ENCODE measurements around the gene PCA3. TPM values are rescaled to one million over a fixed set of nuclear protein-coding genes. Genes with fewer than 3 reads are reported as not detected.

The PCA3 gene
- total and polyA plus RNA-seq, 2 of the 8 experiments (the other 6 are each of a cell fraction or from before 2014, with no cell fraction given), result not detected

- no peaks in the 10 kb centered on the region for H3K27me3 ChIP-seq (replicated peaks in 1 of 4; ENCODE audit: control insufficient read depth in 3 of 4, extremely low read depth in 1 of 4, insufficient read depth in 3 of 4, low read length in 3 of 4)
- no peaks in the 10 kb centered on the region for H3K79me1 ChIP-seq (ENCODE audit: low read depth, low read length)
- H2BK120ac ChIP-seq (replicated peaks; ENCODE audit: low read depth, low read length), result no peak overlapping the region
- no peak overlapping the region for H2BK20ac ChIP-seq (ENCODE audit: low read length)
- H3K23ac ChIP-seq (ENCODE audit: insufficient read length), result no peak overlapping the region
- no peak overlapping the region for H2AK5ac ChIP-seq (ENCODE audit: low read depth, low read length)
- no peak overlapping the region for H2BK5ac ChIP-seq (ENCODE audit: low read depth, low read length)
- no peak overlapping the region for H3K4me3 ChIP-seq (ENCODE audit: extremely low read depth in 1 of 4, insufficient read depth in 2 of 4, low read depth in 3 of 4, low read length in 4 of 4)
- no peak overlapping the region for H4K8ac ChIP-seq (ENCODE audit: extremely low read depth, insufficient read depth, low read length)
- no peak overlapping the region for H3K4ac ChIP-seq (replicated peaks; ENCODE audit: insufficient read length, low read depth, low read length)
- H3K18ac ChIP-seq (ENCODE audit: extremely low read depth, low read length), result no peak overlapping the region
- no peak overlapping the region for H3K14ac ChIP-seq (ENCODE audit: insufficient read length)
- TF ChIP-seq USF2 (IDR thresholded peaks at IDR 0.05; ENCODE audit: low read length) (no peak), MAFK (IDR thresholded peaks at IDR 0.05; ENCODE audit: low read depth, low read length) (no peak), RXRA (IDR thresholded peaks at IDR 0.05; ENCODE audit: insufficient read depth, low read depth, low read length) (no peak)
- DNase-seq (ENCODE audit: low read depth in 1 of 2, low spot score in 2 of 2) (no peak), FAIRE-seq (no peak)
- H3K4me1 ChIP-seq (replicated peaks in 1 of 4; ENCODE audit: control insufficient read depth in 3 of 4, insufficient read depth in 4 of 4, low read length in 3 of 4), result peaks cover 0 to 5% (median 2%) of the 10 kb centered on the region in 4 experiments; a peak in 4 of 7 replicates
- H2AFZ ChIP-seq (ENCODE audit: low read length), result no peak overlapping the region
- no peaks in the 10 kb centered on the region for H4K20me1 ChIP-seq (replicated peaks in 1 of 2; ENCODE audit: control insufficient read depth in 1 of 2, insufficient read depth in 2 of 2, low read length in 2 of 2)
- H3K79me2 ChIP-seq (ENCODE audit: control insufficient read depth in 1 of 2, insufficient read depth in 2 of 2, low read length in 2 of 2), result no peaks in the 10 kb centered on the region
- no peaks in the 10 kb centered on the region for H3K36me3 ChIP-seq (ENCODE audit: control insufficient read depth in 2 of 4, insufficient read depth in 4 of 4, low read length in 3 of 4)
- no peaks in the 10 kb centered on the region for H3K9me3 ChIP-seq (ENCODE audit: insufficient read depth in 2 of 2, low read depth in 1 of 2, low read length in 1 of 2)
- H4K91ac ChIP-seq (replicated peaks; ENCODE audit: insufficient read length, low read length), result no peak overlapping the region
- no peak overlapping the region for H2BK12ac ChIP-seq (ENCODE audit: low read depth, low read length)
- no peaks in the 10 kb centered on the region for H3K23me2 ChIP-seq (ENCODE audit: low read depth, low read length)
- no peak overlapping the region for H3K56ac ChIP-seq (replicated peaks; ENCODE audit: insufficient read length, low read depth, low read length)
- H4K5ac ChIP-seq (ENCODE audit: insufficient read length, low read depth, low read length), result no peak overlapping the region
- H3K27ac ChIP-seq (ENCODE audit: low read depth, low read length), result no peak overlapping the region
- H2BK15ac ChIP-seq (ENCODE audit: low read length), result no peak overlapping the region
- H3K9ac ChIP-seq (replicated peaks in 1 of 4; ENCODE audit: extremely low read depth in 1 of 4, low read depth in 3 of 4, low read length in 3 of 4), result no peak overlapping the region
- CTCF ChIA-PET (ENCODE audit: partially characterized antibody), result interaction anchor here (0.6 to 6.3 kb wide), 15 partner anchors 8 to 275 kb away, joined by 3 to 35 read pairs (median 6); partner anchors contain the start of gene PCA3
- WGBS, 2 experiments (ENCODE audit: extremely low coverage in 1 of 2, insufficient coverage in 1 of 2, insufficient read length in 1 of 2, insufficient replicate concordance in 2 of 2, low coverage in 1 of 2, low lambda C conversion rate in 2 of 2, missing lambda C conversion rate in 1 of 2), result 89% methylated on average over 3 of the region's 3 CpGs; no CpG with 5 or more reads in 1 of the 2 experiments
- POLR2A ChIA-PET (ENCODE audit: partially characterized antibody), result interaction anchor here (1.3 kb wide), 1 partner anchor 148 kb away, joined by 3 read pairs; no protein-coding TSS in a partner anchor
- no peak overlapping the region for H3K4me2 ChIP-seq (ENCODE audit: insufficient read depth in 1 of 2, low read depth in 2 of 2, low read length in 2 of 2)
These were observed 7.1 kb upstream of the PCA3 start for GRCh38 chr9:76756941-76757673.

Data from H1 (cell line).